ENCODE data around the gene TMEM213. TPM values are rescaled to one million over a fixed set of nuclear protein-coding genes. Genes with fewer than 3 reads are reported as not detected.

TMEM213 gene
- total and polyA plus RNA-seq, 2 of the 8 experiments (the other 6 are each of a cell fraction or from before 2014, with no cell fraction given): 0.21 to 0.67 TPM

- TF ChIP-seq SIN3A (conservative IDR thresholded peaks at IDR 0.05 in 1 of 2, IDR thresholded peaks at IDR 0.05 in 1 of 2; ENCODE audit: low read depth in 1 of 2, low read length in 2 of 2): no peak
- no peak for TF ChIP-seq RAD21 (IDR thresholded peaks at IDR 0.05 in 1 of 2, conservative IDR thresholded peaks at IDR 0.05 in 1 of 2; ENCODE audit: low read depth in 2 of 2, low read length in 2 of 2)
- no peak for TF ChIP-seq POLR2AphosphoS5 (IDR thresholded peaks at IDR 0.05; ENCODE audit: low read depth, low read length)
- no peak for TF ChIP-seq TBP (IDR thresholded peaks at IDR 0.05; ENCODE audit: low read depth, low read length)
- no peak for TF ChIP-seq TEAD4 (IDR thresholded peaks at IDR 0.05; ENCODE audit: low read depth, low read length)
- no peak for TF ChIP-seq PHF8 (conservative IDR thresholded peaks at IDR 0.05; ENCODE audit: low read depth, low read length)
- no peak for TF ChIP-seq KDM4A (IDR thresholded peaks at IDR 0.05; ENCODE audit: low read depth, low read length, severe bottlenecking)
- TF ChIP-seq JUND (IDR thresholded peaks at IDR 0.05; ENCODE audit: low read length): no peak
- TF ChIP-seq TCF12 (IDR thresholded peaks at IDR 0.05; ENCODE audit: low read depth, low read length): no peak
- TF ChIP-seq EP300 (IDR thresholded peaks at IDR 0.05; ENCODE audit: borderline replicate concordance in 1 of 2, low read depth in 2 of 2, low read length in 2 of 2): no peak
- TF ChIP-seq CBX8 (IDR thresholded peaks at IDR 0.05; ENCODE audit: borderline replicate concordance, low read depth, low read length): no peak
Observed at GRCh38 chr7:138887085-138887710, 89.4 kb downstream of the TMEM213 start (continued).

Small RNA genes lying within 50 kb of the gene (small RNA-seq; reads per million reads assigned to genes)
- not detected for gene RNU6-1272P (ENCODE audit: insufficient read depth)

Other genes with a start within 250 kb of the TMEM213 start
- gene SVOPL, start 96.6 kb upstream of the TMEM213 start, total RNA-seq (2021; fragmentation: NEBNext Ultra II Directional; extraction: Animal tissue kit (Norgen Biotek cat#: 25700)): 1.1 TPM in 2 replicates
- 1.4 and 2.2 TPM in 2 replicates for gene SVOPL, start 96.6 kb upstream of the TMEM213 start, polyA plus RNA-seq (2011; rRNA removed)
- 0.47 and 0.78 TPM in 2 replicates for gene ATP6V0A4, start 202 bp downstream of the TMEM213 start, total RNA-seq (2021; fragmentation: NEBNext Ultra II Directional; extraction: Animal tissue kit (Norgen Biotek cat#: 25700))
- gene ATP6V0A4, start 202 bp downstream of the TMEM213 start, polyA plus RNA-seq (2011; rRNA removed): 1.2 and 1.6 TPM in 2 replicates
- 17.3 and 17.6 TPM in 2 replicates for gene KIAA1549, start 183.4 kb downstream of the TMEM213 start, total RNA-seq (2021; fragmentation: NEBNext Ultra II Directional; extraction: Animal tissue kit (Norgen Biotek cat#: 25700))
- 6.5 and 10.2 TPM in 2 replicates for gene KIAA1549, start 183.4 kb downstream of the TMEM213 start, polyA plus RNA-seq (2011; rRNA removed)
- gene ZC3HAV1L, start 238.0 kb downstream of the TMEM213 start, total RNA-seq (2021; fragmentation: NEBNext Ultra II Directional; extraction: Animal tissue kit (Norgen Biotek cat#: 25700)): 7.0 and 7.1 TPM in 2 replicates
- 5.2 and 7.1 TPM in 2 replicates for gene ZC3HAV1L, start 238.0 kb downstream of the TMEM213 start, polyA plus RNA-seq (2011; rRNA removed)

Measured in H1 (cell line).